ENCODE results near the gene TBL1XR1.

Gene TBL1XR1

GRCh38 chr3:177065285-177066033 is 131.8 kb downstream of the TBL1XR1 start:
- no peaks in the 10 kb centered on the region for H3K27me3 ChIP-seq
- DNase-seq, result no peak
- no peaks in the 10 kb centered on the region for H3K4me1 ChIP-seq
- no peaks in the 10 kb centered on the region for H3K9me3 ChIP-seq
- no peak for TF ChIP-seq CTCF (IDR thresholded peaks at IDR 0.05; ENCODE audit: low read depth, low read length)
- H3K4me3 ChIP-seq (ENCODE audit: low read depth, low read length), result no peak overlapping the region
- no peaks in the 10 kb centered on the region; the same call in none of the 2 replicates for H3K36me3 ChIP-seq

- no peaks in the 10 kb centered on the region for H3K27me3 ChIP-seq
- H3K36me3 ChIP-seq, result no peaks in the 10 kb centered on the region; the same call in none of the 2 replicates
- TF ChIP-seq CTCF (IDR thresholded peaks at IDR 0.05; ENCODE audit: low read depth, low read length), result no peak
Measured at GRCh38 chr3:177062052-177062732, 135.1 kb downstream of the TBL1XR1 start.

GRCh38 chr3:177061369-177061768 is 135.9 kb downstream of the TBL1XR1 start:
- TF ChIP-seq CTCF (IDR thresholded peaks at IDR 0.05; ENCODE audit: low read depth, low read length), result no peak
- DNase-seq, result no peak
- peaks cover 9% of the 10 kb centered on the region for H3K4me1 ChIP-seq
- H3K27me3 ChIP-seq, result no peaks in the 10 kb centered on the region
- no peaks in the 10 kb centered on the region; the same call in none of the 2 replicates for H3K36me3 ChIP-seq
- H3K9me3 ChIP-seq, result no peaks in the 10 kb centered on the region
- no peak overlapping the region for H3K4me3 ChIP-seq (ENCODE audit: low read depth, low read length)

More at GRCh38 chr3:177062052-177062732, 135.1 kb downstream of the TBL1XR1 start:
- DNase-seq, result no peak
- Histone ChIP-seq H3K4me1 (peaks cover 5% of the 10 kb centered on the region; the same call in 1 of the 2 replicates), H3K4me3 (ENCODE audit: low read depth, low read length) (no peak overlapping the region), H3K9me3 (no peaks in the 10 kb centered on the region)

- H3K36me3 ChIP-seq, result no peaks in the 10 kb centered on the region; the same call in none of the 2 replicates
- peaks cover 12% of the 10 kb centered on the region for H3K4me1 ChIP-seq
- TF ChIP-seq CTCF (IDR thresholded peaks at IDR 0.05; ENCODE audit: low read depth, low read length), result no peak
- no peak for DNase-seq
- H3K9me3 ChIP-seq, result no peaks in the 10 kb centered on the region
- no peaks in the 10 kb centered on the region for H3K27me3 ChIP-seq
- H3K4me3 ChIP-seq (ENCODE audit: low read depth, low read length), result no peak overlapping the region
Measured at GRCh38 chr3:177060492-177060891, 136.8 kb downstream of the TBL1XR1 start.

GRCh38 chr3:177058648-177059047 is 138.6 kb downstream of the TBL1XR1 start:
- H3K36me3 ChIP-seq, result peaks cover under 1% of the 10 kb centered on the region
- no peak for DNase-seq
- H3K9me3 ChIP-seq, result no peaks in the 10 kb centered on the region
- H3K27me3 ChIP-seq, result no peaks in the 10 kb centered on the region
- H3K4me1 ChIP-seq, result peaks cover 12% of the 10 kb centered on the region
- TF ChIP-seq CTCF (IDR thresholded peaks at IDR 0.05; ENCODE audit: low read depth, low read length), result no peak
- no peak overlapping the region for H3K4me3 ChIP-seq (ENCODE audit: low read depth, low read length)

GRCh38 chr3:177057768-177058167 is 139.5 kb downstream of the TBL1XR1 start:
- no peak for DNase-seq
- TF ChIP-seq CTCF (IDR thresholded peaks at IDR 0.05; ENCODE audit: low read depth, low read length), result no peak
- H3K4me3 ChIP-seq (ENCODE audit: low read depth, low read length), result no peak overlapping the region

More at GRCh38 chr3:177057768-177058167, 139.5 kb downstream of the TBL1XR1 start:
- peaks cover 12% of the 10 kb centered on the region for H3K4me1 ChIP-seq
- H3K27me3 ChIP-seq, result no peaks in the 10 kb centered on the region
- H3K9me3 ChIP-seq, result no peaks in the 10 kb centered on the region
- H3K36me3 ChIP-seq, result peaks cover 6% of the 10 kb centered on the region

Data from BE2C (cell line).